Activated CD4-positive, alpha-beta T cell treated with anti-CD3 and anti-CD28 coated beads, Interleukin-2, amount 50 U/mL, for 16 hours (primary cell): ENCODE results near the gene ZSWIM1.
"Not testable (repeated sequence)": the region's sequence is repeated elsewhere in the genome, so short reads cannot be mapped to it uniquely, and the experiment has no call there.

Source experiments
- DNase-seq: peaks from one replicate; pipeline ENCODE4 v3.0.0-alpha.2; 2020

The ZSWIM1 gene

GRCh38 chr20:45857114-45857881 is 23.7 kb upstream of the ZSWIM1 start, which contains the start of the genes ACOT8 and ZSWIM3:
Gene ACOT8, minus strand, starts transcription at chr20:45857392. Its CDS starts 77 bp downstream, at chr20:45857315.
Gene ZSWIM3, plus strand, starts transcription at chr20:45857614. Its CDS starts 212 bp downstream, at chr20:45857826.
- DNase-seq = peak; percentile 100

GRCh38 chr20:45857882-45858216 is 23.2 kb upstream of the ZSWIM1 start:
- DNase-seq = peak; percentile 63

- DNase-seq = no peak
Measured at GRCh38 chr20:45859916-45860315, 21.1 kb upstream of the ZSWIM1 start.

- DNase-seq = no peak
Measured at GRCh38 chr20:45860560-45861220, 20.3 kb upstream of the ZSWIM1 start.

GRCh38 chr20:45861221-45862075 is 19.6 kb upstream of the ZSWIM1 start:
- no peak for DNase-seq

- no peak for DNase-seq
Measured at GRCh38 chr20:45863543-45864470, 17.2 kb upstream of the ZSWIM1 start.

- no peak for DNase-seq
Measured at GRCh38 chr20:45866454-45866853, 14.6 kb upstream of the ZSWIM1 start.

GRCh38 chr20:45867136-45867818 is 13.8 kb upstream of the ZSWIM1 start:
- DNase-seq = no peak

- no peak for DNase-seq
Measured at GRCh38 chr20:45867819-45868176, 13.2 kb upstream of the ZSWIM1 start.

- no peak for DNase-seq
Measured at GRCh38 chr20:45872626-45873025, 8.4 kb upstream of the ZSWIM1 start.

- DNase-seq = no peak
Measured at GRCh38 chr20:45873409-45874103, 7.5 kb upstream of the ZSWIM1 start.

GRCh38 chr20:45874104-45874481 is 6.9 kb upstream of the ZSWIM1 start:
- DNase-seq = not testable (repeated sequence)

- DNase-seq = no peak
Measured at GRCh38 chr20:45874576-45874975, 6.5 kb upstream of the ZSWIM1 start.

GRCh38 chr20:45878076-45878761 is 2.8 kb upstream of the ZSWIM1 start:
- DNase-seq = no peak

GRCh38 chr20:45882469-45883099 is 1.6 kb downstream of the ZSWIM1 start:
- DNase-seq = no peak

- no peak for DNase-seq
Measured at GRCh38 chr20:45883100-45883469, 2.1 kb downstream of the ZSWIM1 start.

GRCh38 chr20:45886590-45887345 is 5.7 kb downstream of the ZSWIM1 start:
- no peak for DNase-seq

- no peak for DNase-seq
Measured at GRCh38 chr20:45887346-45887715, 6.3 kb downstream of the ZSWIM1 start, which contains the start of gene SPATA25. Gene SPATA25, minus strand, starts transcription at chr20:45887622. Its CDS starts 32 bp downstream, at chr20:45887590.

GRCh38 chr20:45888681-45889080 is 7.7 kb downstream of the ZSWIM1 start:
- DNase-seq = no peak
